SK-N-SH (cell line): ENCODE results near the gene ANKRD18B. TPM values are rescaled to one million over a fixed set of nuclear protein-coding genes. Genes with fewer than 3 reads are reported as not detected.
A peak's percentile ranks its signal among the peaks of the same experiment; 100 is the strongest.

Source experiments
- CTCF ChIA-PET: fragments of 300-600, 350-600 bp; formaldehyde crosslinking; extraction: SDS; loops from one replicate; lab custom pipeline; 2021; lab: Yijun Ruan, JAX
- POLR2A ChIA-PET: fragments of 350-600 bp; sonication (Branson Sonifier 250); formaldehyde crosslinking; extraction: SDS; loops from one replicate; lab custom pipeline; 2020; ENCODE audit warnings: antibody characterized with exemption, inconsistent platforms; lab: Yijun Ruan, JAX
- DNase-seq: peaks from one replicate; pipeline ENCODE4 v3.0.0; 2012
- H2AFZ ChIP-seq: fragments of 200-600 bp; sonication (generic); 2 replicates; pipeline ENCODE4 v1.8.1; 2016; ENCODE audit warnings: antibody characterized with exemption, mild to moderate bottlenecking, low read depth
- H3F3A ChIP-seq: fragments of 200-600 bp; sonication (generic); replicated peaks from 2 replicates; pipeline ENCODE3; 2016; ENCODE audit warnings: antibody characterized with exemption, mild to moderate bottlenecking; ENCODE audit not compliant: insufficient read depth
- H3K27ac ChIP-seq, 2 experiments: fragments of 200-500 bp in 1 of 2; fragments of 200-600 bp in 1 of 2; sonication (Bioruptor generic) in 1 of 2; sonication (generic), shearing (Covaris generic) in 1 of 2; 2 replicates each; pipeline versions ENCODE4 v1.5.1 to v1.6.1; 2014 to 2016; ENCODE audit warnings: low read depth in 2 of 2, inconsistent platforms in 1 of 2, low read length in 1 of 2, mild to moderate bottlenecking in 1 of 2, mixed read lengths in 1 of 2
- H3K27me3 ChIP-seq: fragments of 200-600 bp; sonication (generic), shearing (Covaris generic); 2 replicates; pipeline ENCODE4 v1.6.1; 2016; ENCODE audit warnings: mixed run types; ENCODE audit not compliant: insufficient read depth
- H3K36me3 ChIP-seq, 2 experiments: fragments of 200-500 bp in 1 of 2; fragments of 200-600 bp in 1 of 2; sonication (Bioruptor generic) in 1 of 2; sonication (generic) in 1 of 2; replicated peaks in 1 of 2; 2 replicates each; pipeline versions ENCODE3 to v1.5.1; 2014 to 2016; ENCODE audit warnings: low read length in 1 of 2, mild to moderate bottlenecking in 1 of 2; ENCODE audit not compliant: insufficient read depth in 2 of 2, control insufficient read depth in 1 of 2
- H3K4me1 ChIP-seq, 2 experiments: fragments of 200-500 bp in 1 of 2; fragments of 200-600 bp in 1 of 2; sonication (Bioruptor generic) in 1 of 2; sonication (generic), shearing (Covaris generic) in 1 of 2; 2 replicates each; pipeline versions ENCODE4 v1.5.1 to v1.6.1; 2014 to 2016; ENCODE audit warnings: low read depth in 1 of 2, low read length in 1 of 2, mixed run types in 1 of 2; ENCODE audit not compliant: insufficient read depth in 2 of 2, control insufficient read depth in 1 of 2
- H3K4me2 ChIP-seq: fragments of 200-600 bp; sonication (generic), shearing (Covaris generic); 2 replicates; pipeline ENCODE4 v1.6.1; 2017; ENCODE audit warnings: mixed run types
- H3K4me3 ChIP-seq, 2 experiments: fragments of 200-500 bp in 1 of 2; fragments of 200-600 bp in 1 of 2; sonication (Bioruptor generic) in 1 of 2; sonication (generic), shearing (Covaris generic) in 1 of 2; 2 replicates each; pipeline versions ENCODE4 v1.5.1 to v1.8.1; 2014 to 2016; ENCODE audit warnings: low read depth in 2 of 2, inconsistent platforms in 1 of 2, low read length in 1 of 2, mild to moderate bottlenecking in 1 of 2, mixed read lengths in 1 of 2, moderate library complexity in 1 of 2
- H3K79me2 ChIP-seq: fragments of 200-600 bp; sonication (generic); 2 replicates; pipeline ENCODE4 v1.8.1; 2017; ENCODE audit warnings: mild to moderate bottlenecking; ENCODE audit not compliant: insufficient read depth
- H3K9ac ChIP-seq: fragments of 200-600 bp; sonication (generic); 2 replicates; pipeline ENCODE4 v1.6.1; 2017; ENCODE audit warnings: mixed run types
- H3K9me2 ChIP-seq: fragments of 200-600 bp; sonication (generic); 2 replicates; pipeline ENCODE4 v1.6.1; 2017; ENCODE audit warnings: mixed run types
- H3K9me3 ChIP-seq: fragments of 200-600 bp; sonication (generic); 2 replicates; pipeline ENCODE4 v1.6.1; 2017; ENCODE audit warnings: mixed run types, mild to moderate bottlenecking, moderate library complexity
- H4K20me1 ChIP-seq: fragments of 200-600 bp; sonication (generic); 2 replicates; pipeline ENCODE4 v1.6.1; 2017; ENCODE audit warnings: mild to moderate bottlenecking, mixed run types; ENCODE audit not compliant: insufficient read depth
- EP300 ChIP-seq, 2 experiments: IDR thresholded peaks; 2 replicates each; pipeline versions ENCODE4 v1.4.0 to v1.6.1; 2012; ENCODE audit warnings: borderline replicate concordance in 1 of 2, low read depth in 1 of 2, low read length in 1 of 2
- EZH2phosphoT487 ChIP-seq: fragments of 200-600 bp; sonication (generic); IDR thresholded peaks from 2 replicates; pipeline ENCODE4 v1.6.1; 2017; ENCODE audit warnings: low read depth, mixed run types, mild to moderate bottlenecking, antibody characterized with exemption, moderate library complexity, borderline replicate concordance
- FOXJ3 ChIP-seq: sonication (generic); formaldehyde crosslinking; IDR thresholded peaks from 2 replicates; pipeline ENCODE4 v1.5.1; 2020; ENCODE audit warnings: mild to moderate bottlenecking, missing genetic modification reagents
- GATA2 ChIP-seq: sonication (generic); formaldehyde crosslinking; IDR thresholded peaks from 2 replicates; pipeline ENCODE4 v1.5.0; 2020; ENCODE audit warnings: mild to moderate bottlenecking, missing genetic modification reagents
- IRF3 ChIP-seq: fragments of 150-350 bp; IDR thresholded peaks from 2 replicates; pipeline ENCODE4 v1.6.1; 2016; ENCODE audit warnings: mild to moderate bottlenecking, low read depth, low read length
- NFIC ChIP-seq: IDR thresholded peaks from 2 replicates; pipeline ENCODE4 v1.4.0; 2012; ENCODE audit warnings: borderline replicate concordance
- RCOR1 ChIP-seq: fragments of 150-350 bp; IDR thresholded peaks from 2 replicates; pipeline ENCODE4 v1.6.1; 2017; ENCODE audit warnings: antibody characterized with exemption, low read length
- RFX5 ChIP-seq: IDR thresholded peaks from 2 replicates; pipeline ENCODE4 v1.6.1; 2012; ENCODE audit warnings: mild to moderate bottlenecking, improper control_type of control experiment, low read length
- SMC3 ChIP-seq: IDR thresholded peaks from 2 replicates; pipeline ENCODE4 v1.6.1; 2012; ENCODE audit warnings: low read depth, low read length, improper control_type of control experiment
- TAF1 ChIP-seq: IDR thresholded peaks from 2 replicates; pipeline ENCODE4 v1.6.1; 2012; ENCODE audit warnings: low read depth, mild to moderate bottlenecking, low read length, moderate library complexity, borderline replicate concordance
- WGBS: methylation state at CpG from one replicate; pipeline ENCODE4 v1.1.6; 2017; ENCODE audit warnings: low lambda C conversion rate; 5-methylcytosine and 5-hydroxymethylcytosine counted together
- polyA plus RNA-seq, 3 experiments: library from polyadenylated mRNA; depleted of rRNA; stranded (reverse); fragments of >200 nt; gene quantifications; 2 replicates each; pipeline ENCODE4 v1.2.3, GENCODE V29; 2012
- TF ChIP-seq, protein P1 (sequence below): IDR thresholded peaks from 2 replicates; pipeline ENCODE4 v1.4.0; 2012; ENCODE audit warnings: low read depth, borderline replicate concordance
- TF ChIP-seq, protein P2 (sequence below): IDR thresholded peaks from 2 replicates; pipeline ENCODE4; 2012
- TF ChIP-seq, protein P3 (sequence below): fragments of 150-350 bp; IDR thresholded peaks from 2 replicates; pipeline ENCODE4 v1.6.1; 2017; ENCODE audit warnings: antibody characterized with exemption, low read length, low read depth, borderline replicate concordance
- TF ChIP-seq, protein P4 (sequence below): IDR thresholded peaks from 2 replicates; pipeline ENCODE4 v1.6.1; 2012; ENCODE audit warnings: mild to moderate bottlenecking, low read depth, low read length, moderate library complexity

The ANKRD18B gene
- polyA plus RNA-seq, 1 of the 3 experiments (the other 2 are of a cell fraction): 2.3 TPM

DNA sequence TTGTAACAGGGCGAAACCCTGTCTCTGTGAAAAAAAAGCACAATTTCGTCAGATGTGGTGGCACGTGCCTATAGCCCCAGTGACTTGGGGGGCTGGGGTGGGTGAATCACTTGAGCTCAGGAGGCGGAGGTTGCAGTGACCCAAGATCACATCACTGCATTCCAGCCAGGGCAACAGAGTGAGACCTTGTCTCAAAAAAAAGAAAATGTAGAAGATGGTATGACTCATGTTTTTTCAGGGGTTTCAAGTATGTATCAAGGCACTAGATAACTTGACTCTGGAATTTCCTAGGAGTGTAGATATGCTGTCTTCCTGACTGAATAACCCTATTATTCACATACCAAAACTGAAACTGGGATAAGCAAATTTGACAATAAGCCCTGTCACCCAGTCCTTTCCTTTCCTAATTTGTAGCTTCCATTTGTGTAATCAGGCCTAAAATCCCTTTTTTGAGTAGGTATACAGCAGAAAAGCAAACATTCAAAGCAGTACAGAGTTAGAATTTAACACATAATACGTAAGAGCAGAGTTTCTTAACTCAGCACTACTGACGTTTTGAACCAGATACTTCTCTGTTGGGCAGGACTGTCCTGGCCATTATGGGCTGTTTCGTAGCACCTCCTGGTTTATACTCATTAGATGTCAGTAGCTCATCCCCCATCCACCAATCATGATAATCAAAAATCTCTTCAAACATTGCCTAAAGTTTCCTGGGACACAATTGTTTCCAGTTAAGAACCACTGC is 17.3 kb upstream of the ANKRD18B start (continued):
- TF ChIP-seq, protein P1, sequence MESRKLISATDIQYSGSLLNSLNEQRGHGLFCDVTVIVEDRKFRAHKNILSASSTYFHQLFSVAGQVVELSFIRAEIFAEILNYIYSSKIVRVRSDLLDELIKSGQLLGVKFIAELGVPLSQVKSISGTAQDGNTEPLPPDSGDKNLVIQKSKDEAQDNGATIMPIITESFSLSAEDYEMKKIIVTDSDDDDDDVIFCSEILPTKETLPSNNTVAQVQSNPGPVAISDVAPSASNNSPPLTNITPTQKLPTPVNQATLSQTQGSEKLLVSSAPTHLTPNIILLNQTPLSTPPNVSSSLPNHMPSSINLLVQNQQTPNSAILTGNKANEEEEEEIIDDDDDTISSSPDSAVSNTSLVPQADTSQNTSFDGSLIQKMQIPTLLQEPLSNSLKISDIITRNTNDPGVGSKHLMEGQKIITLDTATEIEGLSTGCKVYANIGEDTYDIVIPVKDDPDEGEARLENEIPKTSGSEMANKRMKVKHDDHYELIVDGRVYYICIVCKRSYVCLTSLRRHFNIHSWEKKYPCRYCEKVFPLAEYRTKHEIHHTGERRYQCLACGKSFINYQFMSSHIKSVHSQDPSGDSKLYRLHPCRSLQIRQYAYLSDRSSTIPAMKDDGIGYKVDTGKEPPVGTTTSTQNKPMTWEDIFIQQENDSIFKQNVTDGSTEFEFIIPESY: no peak
- no peak for TF ChIP-seq FOXJ3 (CRISPR knock-in tag)
- TF ChIP-seq, protein P2, sequence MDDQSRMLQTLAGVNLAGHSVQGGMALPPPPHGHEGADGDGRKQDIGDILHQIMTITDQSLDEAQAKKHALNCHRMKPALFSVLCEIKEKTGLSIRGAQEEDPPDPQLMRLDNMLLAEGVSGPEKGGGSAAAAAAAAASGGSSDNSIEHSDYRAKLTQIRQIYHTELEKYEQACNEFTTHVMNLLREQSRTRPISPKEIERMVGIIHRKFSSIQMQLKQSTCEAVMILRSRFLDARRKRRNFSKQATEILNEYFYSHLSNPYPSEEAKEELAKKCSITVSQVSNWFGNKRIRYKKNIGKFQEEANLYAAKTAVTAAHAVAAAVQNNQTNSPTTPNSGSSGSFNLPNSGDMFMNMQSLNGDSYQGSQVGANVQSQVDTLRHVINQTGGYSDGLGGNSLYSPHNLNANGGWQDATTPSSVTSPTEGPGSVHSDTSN: peak; percentile 56
- TF ChIP-seq EZH2phosphoT487: no peak
- TF ChIP-seq, protein P3, sequence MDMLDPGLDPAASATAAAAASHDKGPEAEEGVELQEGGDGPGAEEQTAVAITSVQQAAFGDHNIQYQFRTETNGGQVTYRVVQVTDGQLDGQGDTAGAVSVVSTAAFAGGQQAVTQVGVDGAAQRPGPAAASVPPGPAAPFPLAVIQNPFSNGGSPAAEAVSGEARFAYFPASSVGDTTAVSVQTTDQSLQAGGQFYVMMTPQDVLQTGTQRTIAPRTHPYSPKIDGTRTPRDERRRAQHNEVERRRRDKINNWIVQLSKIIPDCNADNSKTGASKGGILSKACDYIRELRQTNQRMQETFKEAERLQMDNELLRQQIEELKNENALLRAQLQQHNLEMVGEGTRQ: no peak
- TF ChIP-seq EP300 (IDR thresholded peaks at IDR 0.05; ENCODE audit: borderline replicate concordance in 1 of 2, low read depth in 1 of 2, low read length in 1 of 2): peak in 1 of 2 experiments; percentile 77; a peak in 2 of 4 replicates
- TF ChIP-seq, all 33 proteins: peak for 10

DNA sequence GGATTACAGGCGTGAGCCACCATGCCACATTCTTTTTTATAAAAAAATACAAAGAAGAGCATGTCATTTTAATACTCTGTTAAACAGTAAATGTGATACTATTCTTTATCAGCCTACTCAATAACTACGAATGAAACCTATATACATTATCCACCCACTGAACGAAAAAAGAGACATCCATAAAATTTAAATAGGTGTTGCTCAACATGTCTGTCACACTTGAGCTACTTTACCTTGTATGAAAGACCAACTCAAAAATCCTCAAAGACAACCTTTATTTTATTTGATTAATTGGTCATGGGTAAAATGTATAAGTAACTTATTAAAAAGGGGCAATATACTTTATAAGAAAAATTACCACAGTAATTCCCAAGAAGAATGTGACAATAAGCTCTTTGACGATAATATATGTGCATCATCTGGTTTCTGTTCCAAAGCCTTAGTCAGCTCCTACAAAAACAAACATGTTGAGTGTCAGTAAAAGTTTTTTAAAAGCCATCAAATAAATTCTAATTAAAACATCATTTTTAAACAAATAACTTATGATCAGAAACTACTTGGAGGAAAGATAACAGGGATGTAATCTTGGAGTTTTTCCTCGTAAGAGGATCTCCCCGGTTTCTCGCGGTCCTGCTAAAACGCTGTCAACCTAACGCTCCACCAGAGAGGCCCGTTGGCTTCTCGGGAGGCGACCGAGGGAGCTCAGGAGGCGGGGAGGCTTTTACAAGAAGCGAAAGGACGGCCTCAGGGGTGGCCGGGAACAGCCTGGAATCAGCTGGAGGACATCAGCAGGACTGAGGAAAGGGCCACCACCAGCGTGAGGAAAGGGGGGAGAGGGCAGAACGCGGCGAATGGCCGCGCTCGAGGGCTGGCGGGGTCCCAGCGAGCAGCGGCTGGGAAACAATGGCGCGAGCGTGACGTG is 13.5 kb upstream of the ANKRD18B start:
- Histone ChIP-seq H3K9me2 (no peaks in the 10 kb centered on the region), H3K4me2 (peak overlapping the region; percentile 84), H3K79me2 (peaks cover 15% of the 10 kb centered on the region; the same call in 1 of the 2 replicates), H3K4me3 (peak overlapping the region; percentile 60 to 70), H3K36me3 (peaks cover 0 to 5% of the 10 kb centered on the region in 2 experiments), H3F3A (peaks cover 33% of the 10 kb centered on the region), H3K9ac (peak overlapping the region; percentile 94), H3K9me3 (no peaks in the 10 kb centered on the region), H3K4me1 (peaks cover 0 to 9% of the 10 kb centered on the region in 2 experiments), H3K27ac (peak overlapping the region; percentile 93 to 98), H4K20me1 (no peaks in the 10 kb centered on the region), H2AFZ (peak overlapping the region; percentile 97), H3K27me3 (no peaks in the 10 kb centered on the region)
- 9% methylated on average over 30 of the region's 32 CpGs for WGBS
- peak; percentile 77 for DNase-seq
- CTCF ChIA-PET: interaction anchor here (0.6 to 1.3 kb wide), 3 partner anchors 14 to 43 kb away, joined by 3 to 4 read pairs (median 3); no protein-coding TSS in a partner anchor
- POLR2A ChIA-PET: interaction anchor here (0.7 to 1.3 kb wide), 3 partner anchors 8 to 37 kb away, joined by 3 to 14 read pairs (median 6); partner anchors contain the start of genes ANKRD18B and NOL6
- peak; percentile 71; the same call in 1 of the 2 replicates for TF ChIP-seq TAF1
- no peak for TF ChIP-seq SMC3
- no peak for TF ChIP-seq GATA2
- no peak for TF ChIP-seq NFIC
- TF ChIP-seq IRF3: no peak
- TF ChIP-seq, protein P1: no peak
- TF ChIP-seq RFX5: no peak
- TF ChIP-seq, protein P4, sequence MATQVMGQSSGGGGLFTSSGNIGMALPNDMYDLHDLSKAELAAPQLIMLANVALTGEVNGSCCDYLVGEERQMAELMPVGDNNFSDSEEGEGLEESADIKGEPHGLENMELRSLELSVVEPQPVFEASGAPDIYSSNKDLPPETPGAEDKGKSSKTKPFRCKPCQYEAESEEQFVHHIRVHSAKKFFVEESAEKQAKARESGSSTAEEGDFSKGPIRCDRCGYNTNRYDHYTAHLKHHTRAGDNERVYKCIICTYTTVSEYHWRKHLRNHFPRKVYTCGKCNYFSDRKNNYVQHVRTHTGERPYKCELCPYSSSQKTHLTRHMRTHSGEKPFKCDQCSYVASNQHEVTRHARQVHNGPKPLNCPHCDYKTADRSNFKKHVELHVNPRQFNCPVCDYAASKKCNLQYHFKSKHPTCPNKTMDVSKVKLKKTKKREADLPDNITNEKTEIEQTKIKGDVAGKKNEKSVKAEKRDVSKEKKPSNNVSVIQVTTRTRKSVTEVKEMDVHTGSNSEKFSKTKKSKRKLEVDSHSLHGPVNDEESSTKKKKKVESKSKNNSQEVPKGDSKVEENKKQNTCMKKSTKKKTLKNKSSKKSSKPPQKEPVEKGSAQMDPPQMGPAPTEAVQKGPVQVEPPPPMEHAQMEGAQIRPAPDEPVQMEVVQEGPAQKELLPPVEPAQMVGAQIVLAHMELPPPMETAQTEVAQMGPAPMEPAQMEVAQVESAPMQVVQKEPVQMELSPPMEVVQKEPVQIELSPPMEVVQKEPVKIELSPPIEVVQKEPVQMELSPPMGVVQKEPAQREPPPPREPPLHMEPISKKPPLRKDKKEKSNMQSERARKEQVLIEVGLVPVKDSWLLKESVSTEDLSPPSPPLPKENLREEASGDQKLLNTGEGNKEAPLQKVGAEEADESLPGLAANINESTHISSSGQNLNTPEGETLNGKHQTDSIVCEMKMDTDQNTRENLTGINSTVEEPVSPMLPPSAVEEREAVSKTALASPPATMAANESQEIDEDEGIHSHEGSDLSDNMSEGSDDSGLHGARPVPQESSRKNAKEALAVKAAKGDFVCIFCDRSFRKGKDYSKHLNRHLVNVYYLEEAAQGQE: no peak
- no peak for TF ChIP-seq RCOR1
